Stomach (tissue), 4 donors: ENCODE measurements around the gene FOLR3.

ENCODE experiments used
- POLR2A ChIP-seq, 4 donors: fragments of 450-650 bp; IDR thresholded peaks; one replicate each; pipeline ENCODE4 v1.6.1; 2016; ENCODE audit warnings: antibody characterized with exemption in 4 of 4, control low read depth in 2 of 4, mild to moderate bottlenecking in 1 of 4, moderate library complexity in 1 of 4
- TF ChIP-seq, protein P1 (sequence below), 7 experiments: fragments of 450-650 bp in 4 of 7; fragments of 200-600 bp in 3 of 7; sonication (generic) in 3 of 7; IDR thresholded peaks; one replicate each; pipeline ENCODE4 v1.5.1; 2016 to 2019; ENCODE audit warnings: antibody characterized with exemption in 7 of 7, control low read depth in 2 of 7, mild to moderate bottlenecking in 1 of 7

DNA sequence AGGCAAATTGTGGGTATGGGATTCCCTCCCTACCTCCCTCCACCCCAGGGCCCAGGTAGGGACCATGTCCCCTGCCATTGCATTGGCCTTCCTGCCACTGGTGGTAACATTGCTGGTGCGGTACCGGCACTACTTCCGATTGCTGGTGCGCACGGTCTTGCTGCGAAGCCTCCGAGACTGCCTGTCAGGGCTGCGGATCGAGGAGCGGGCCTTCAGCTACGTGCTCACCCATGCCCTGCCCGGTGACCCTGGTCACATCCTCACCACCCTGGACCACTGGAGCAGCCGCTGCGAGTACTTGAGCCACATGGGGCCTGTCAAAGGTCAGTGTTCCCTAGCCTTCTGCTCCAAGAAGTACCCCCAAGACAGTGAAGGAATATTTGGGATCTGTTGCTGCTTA lies 29.6 kb upstream of the FOLR3 start, which contains the start of gene TOMT:
- TF ChIP-seq, protein P1, sequence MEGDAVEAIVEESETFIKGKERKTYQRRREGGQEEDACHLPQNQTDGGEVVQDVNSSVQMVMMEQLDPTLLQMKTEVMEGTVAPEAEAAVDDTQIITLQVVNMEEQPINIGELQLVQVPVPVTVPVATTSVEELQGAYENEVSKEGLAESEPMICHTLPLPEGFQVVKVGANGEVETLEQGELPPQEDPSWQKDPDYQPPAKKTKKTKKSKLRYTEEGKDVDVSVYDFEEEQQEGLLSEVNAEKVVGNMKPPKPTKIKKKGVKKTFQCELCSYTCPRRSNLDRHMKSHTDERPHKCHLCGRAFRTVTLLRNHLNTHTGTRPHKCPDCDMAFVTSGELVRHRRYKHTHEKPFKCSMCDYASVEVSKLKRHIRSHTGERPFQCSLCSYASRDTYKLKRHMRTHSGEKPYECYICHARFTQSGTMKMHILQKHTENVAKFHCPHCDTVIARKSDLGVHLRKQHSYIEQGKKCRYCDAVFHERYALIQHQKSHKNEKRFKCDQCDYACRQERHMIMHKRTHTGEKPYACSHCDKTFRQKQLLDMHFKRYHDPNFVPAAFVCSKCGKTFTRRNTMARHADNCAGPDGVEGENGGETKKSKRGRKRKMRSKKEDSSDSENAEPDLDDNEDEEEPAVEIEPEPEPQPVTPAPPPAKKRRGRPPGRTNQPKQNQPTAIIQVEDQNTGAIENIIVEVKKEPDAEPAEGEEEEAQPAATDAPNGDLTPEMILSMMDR (IDR thresholded peaks at IDR 0.05): no peak
- TF ChIP-seq POLR2A (IDR thresholded peaks at IDR 0.05): no peak
